Colon (tissue), 2 donors: Measurements from ENCODE around the gene CLSTN2.

Source experiments
- FAIRE-seq: peaks from 2 replicates; lab custom pipeline; 2012; peaks lifted over from hg19 to GRCh38; lab: Jason Lieb, UNC
- donor health status: control.
- donor health status: control.

Gene CLSTN2

GRCh38 chr3:140505876-140506275 lies 570.9 kb downstream of the CLSTN2 start:
- FAIRE-seq: no peak

DNA sequence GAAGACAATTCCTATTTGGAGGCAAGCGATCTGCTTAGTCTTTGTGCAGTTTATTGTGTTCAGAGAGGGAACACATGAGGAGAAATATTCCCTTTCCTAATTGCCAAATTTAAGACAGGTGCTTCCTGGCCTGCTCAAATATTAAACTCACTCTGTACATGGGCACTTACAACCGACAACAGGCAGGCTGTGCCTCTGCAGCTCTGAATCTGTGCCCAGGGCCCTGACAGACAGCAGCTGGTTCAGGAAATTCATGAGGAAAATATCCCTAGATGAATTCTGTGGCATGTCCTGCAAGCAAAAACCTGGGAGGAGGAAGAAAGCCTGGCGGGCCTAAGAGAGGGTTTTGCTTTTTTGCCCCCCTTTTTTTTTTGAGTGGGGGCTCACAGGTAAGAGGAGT lies 573.6 kb downstream of the CLSTN2 start:
- FAIRE-seq: no peak

DNA sequence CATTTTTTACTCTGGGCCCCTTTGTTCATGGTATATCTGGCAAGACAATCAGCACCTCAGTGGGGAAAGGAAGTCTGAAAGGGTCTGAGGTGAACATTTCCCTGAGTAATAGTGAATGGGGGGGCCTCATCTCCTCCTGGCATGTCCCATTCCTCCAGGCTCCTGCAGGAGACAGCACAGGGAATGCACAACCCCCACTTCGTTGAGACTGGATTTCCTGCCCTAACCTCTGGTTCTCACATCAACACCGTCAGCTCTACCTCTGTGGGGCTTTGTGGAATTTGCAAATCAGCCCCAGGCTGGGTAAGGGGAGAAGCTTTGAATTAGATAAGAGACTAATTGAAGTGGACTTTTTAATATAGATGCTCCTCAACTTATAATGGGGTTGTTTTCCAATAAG lies 574.5 kb downstream of the CLSTN2 start:
- no peak for FAIRE-seq

DNA sequence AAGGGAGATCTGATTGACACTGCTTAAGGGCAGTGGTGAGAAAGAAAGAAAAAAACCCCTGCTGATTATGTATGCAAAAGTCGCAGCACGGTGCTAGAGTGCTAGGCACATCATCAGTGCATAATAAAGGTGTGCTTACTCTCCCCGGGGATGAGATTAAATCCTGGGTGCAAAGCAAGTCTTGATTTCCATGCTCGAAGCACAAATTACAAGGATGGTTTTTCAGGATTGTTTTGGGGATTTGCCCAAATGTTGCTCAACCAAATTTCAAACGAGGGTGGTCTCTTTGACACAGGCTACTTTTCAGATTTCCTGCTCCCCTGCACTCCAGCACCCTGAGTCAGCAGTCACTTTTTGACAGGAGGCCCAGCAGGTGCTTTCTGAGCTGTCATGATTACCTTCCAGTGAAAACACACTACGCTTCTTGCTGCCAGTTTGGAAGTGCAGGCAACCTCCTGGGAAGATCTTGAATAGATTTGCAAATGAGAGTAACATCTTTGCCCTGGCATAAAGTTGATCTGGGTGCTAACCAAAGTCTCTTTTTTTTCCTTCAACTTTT lies 575.4 kb downstream of the CLSTN2 start:
- no peak for FAIRE-seq

DNA sequence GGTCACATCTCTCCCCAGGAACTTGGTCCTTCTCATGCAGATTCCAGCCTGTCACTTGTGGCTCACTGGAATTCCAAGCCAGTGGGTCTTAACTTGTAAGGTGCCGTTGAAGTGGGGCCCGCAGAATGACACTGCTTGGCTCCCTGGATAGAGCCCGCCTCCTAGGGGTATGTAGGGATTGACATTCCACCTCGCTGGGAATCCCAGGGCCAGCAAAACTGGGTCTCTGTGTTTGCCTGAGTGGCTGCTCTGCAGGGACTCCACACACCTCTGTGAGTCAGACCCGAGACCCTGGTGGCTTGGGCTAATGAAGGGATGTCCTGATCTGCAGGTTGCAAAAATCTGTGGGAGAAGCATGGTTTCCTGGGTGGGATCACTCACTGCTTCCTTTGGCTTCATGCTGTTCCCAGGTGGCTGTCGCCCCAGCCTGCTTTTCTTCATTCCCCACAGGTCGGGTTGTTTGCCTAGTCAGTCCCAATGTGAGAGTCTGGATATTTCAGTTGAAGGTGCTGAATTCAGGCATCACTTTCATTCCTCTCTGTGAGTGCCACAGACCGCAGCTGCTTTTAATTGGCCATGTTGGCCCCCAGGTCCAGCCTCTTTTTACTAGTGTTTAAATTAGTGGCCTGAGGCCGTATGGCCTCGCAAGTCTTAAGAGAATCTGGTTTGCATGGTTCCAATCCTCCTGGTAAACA lies 586.9 kb downstream of the CLSTN2 start:
- FAIRE-seq: no peak

GRCh38 chr3:140522653-140523380 lies 587.8 kb downstream of the CLSTN2 start:
- FAIRE-seq: no peak

- no peak for FAIRE-seq
These were observed 588.6 kb downstream of the CLSTN2 start for GRCh38 chr3:140523600-140523999.

DNA sequence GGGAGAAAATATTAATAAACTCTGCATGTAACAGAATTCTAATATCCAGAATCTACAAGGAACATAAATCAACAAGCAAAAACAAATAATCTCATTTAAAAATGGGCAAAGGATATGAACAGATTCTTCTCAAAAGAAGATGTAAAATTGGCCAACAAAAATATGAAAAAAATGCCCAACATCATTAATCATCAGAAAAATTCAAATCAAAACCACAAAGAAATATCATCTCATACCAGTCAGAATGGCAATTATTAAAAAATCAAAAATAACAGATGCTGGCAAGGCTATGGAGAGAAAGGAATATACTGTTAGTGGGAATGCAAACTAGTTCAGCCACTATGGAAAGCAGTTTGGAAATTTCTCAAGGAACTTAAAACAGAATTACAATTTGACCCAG lies 592.2 kb downstream of the CLSTN2 start:
- no peak for FAIRE-seq

- no peak for FAIRE-seq
These were observed 594.1 kb downstream of the CLSTN2 start for GRCh38 chr3:140529096-140529495.

DNA sequence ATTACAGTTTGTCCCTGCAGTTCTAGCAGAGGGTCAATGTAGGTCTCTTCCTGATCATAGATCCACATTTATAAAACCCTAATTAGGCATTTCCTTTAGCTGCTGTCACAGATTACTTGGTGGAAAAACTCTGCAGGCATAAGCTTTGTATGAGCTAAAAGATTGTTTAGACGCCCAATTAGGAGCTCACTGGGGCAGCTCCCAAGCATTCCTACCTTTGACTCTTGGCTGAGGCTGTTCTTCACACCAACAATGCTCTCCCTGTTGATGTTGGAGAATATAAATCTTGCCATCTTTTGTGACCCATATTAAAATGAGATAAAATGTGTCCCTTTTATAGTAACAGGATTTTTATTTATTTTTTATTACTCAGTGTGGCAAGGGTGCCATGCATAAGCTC lies 594.6 kb downstream of the CLSTN2 start:
- FAIRE-seq: no peak

DNA sequence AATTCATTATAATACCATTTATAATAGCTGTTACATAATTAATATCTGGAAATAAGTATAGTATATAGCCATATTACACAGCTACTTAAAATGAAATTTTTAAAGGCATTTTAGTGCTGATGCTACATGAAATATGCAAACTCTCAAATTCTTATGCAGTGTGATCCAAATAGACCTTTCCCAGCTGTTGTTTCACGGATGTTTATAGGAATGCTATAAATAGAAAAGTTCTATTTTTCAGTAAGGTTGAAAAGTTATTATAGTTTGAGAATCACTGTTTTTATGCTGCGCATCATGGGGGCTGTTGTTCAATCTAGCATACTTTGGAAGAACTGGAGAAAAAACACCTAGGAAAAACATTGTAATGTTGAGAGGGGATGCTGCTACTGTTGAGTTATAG lies 595.1 kb downstream of the CLSTN2 start:
- FAIRE-seq: no peak

DNA sequence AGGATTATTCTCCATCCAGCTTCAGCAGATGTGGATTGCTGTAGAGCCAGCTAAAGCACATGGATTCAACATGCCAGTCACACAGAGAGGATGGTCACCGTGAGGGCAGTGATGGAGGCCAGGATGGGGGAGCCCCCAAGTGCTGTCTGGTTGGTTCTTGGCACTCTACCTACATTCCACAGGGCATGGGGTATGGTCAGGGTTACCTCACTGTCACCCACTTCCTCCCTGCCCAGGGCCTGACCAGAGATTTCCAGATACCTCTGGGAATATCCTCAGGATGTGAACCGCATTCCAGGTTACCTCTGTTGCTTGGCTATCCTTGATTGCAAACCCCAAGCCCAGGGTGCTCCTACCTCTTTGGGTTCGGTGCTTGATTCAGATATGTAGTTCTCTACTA lies 595.6 kb downstream of the CLSTN2 start:
- FAIRE-seq: no peak

- no peak for FAIRE-seq
These were observed 597.9 kb downstream of the CLSTN2 start for GRCh38 chr3:140532793-140533330.

DNA sequence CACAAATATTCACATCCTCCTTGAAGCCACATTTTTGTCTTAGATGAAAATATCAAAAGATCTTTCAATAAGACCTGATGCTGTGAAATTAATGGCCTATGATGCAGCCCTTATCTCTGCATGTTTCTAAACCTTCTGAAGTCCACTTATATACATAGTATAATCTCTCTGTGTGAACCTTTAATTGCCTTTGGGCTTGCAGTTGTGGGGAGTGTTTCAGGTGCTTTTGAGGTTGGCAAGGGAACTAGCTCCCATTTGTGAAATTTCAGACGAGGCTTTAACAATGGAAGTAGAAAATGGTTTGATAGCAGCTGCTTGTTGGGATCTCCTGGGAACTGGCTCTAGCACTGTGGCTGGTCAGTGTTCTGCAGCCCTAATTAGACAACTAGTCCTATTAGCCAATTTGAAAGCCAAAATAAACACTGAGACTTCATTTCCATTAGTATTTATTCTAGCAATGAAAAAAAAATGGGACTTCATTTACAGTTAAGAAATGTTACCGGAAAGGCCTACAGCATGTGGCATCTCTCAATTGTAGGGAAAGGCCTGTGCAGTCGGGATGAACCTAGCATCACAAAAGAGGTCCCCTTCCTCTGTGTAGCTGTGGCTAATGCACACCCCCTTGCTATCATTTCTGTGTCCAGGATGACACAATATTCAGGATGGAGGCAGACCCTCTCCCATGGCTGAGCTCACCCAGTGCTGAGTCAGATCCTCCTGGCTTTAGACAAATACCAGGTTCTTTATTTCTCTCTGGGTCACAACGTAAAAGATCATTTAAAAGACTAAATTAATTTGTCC lies 602.1 kb downstream of the CLSTN2 start:
- FAIRE-seq: no peak

DNA sequence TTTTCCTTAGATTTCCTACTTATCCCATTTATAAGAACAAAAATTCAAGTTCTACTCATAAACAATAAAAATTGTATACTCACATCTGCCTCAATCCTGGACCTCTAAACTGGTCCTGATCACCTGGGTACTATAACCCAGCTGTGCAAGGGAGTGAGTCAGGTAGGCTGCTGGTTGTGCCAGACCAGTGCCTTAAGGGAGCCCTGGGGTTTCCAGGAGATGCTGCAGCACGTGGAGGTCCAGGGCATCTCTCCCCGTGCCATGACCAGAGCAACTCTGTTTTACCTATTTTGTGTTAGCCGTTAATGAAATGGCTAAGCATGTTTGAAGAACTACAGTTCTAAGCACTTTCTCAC lies 602.7 kb downstream of the CLSTN2 start:
- FAIRE-seq: no peak

GRCh38 chr3:140540262-140540661 lies 605.3 kb downstream of the CLSTN2 start:
- no peak for FAIRE-seq

- no peak for FAIRE-seq
These were observed 607.1 kb downstream of the CLSTN2 start for GRCh38 chr3:140541975-140542653.

GRCh38 chr3:140545197-140545596 lies 610.2 kb downstream of the CLSTN2 start:
- FAIRE-seq: no peak

GRCh38 chr3:140545756-140546155 lies 610.8 kb downstream of the CLSTN2 start:
- no peak for FAIRE-seq

GRCh38 chr3:140546649-140547048 lies 611.7 kb downstream of the CLSTN2 start:
- FAIRE-seq: no peak

- no peak for FAIRE-seq
These were observed 617.4 kb downstream of the CLSTN2 start for GRCh38 chr3:140552403-140552802.

DNA sequence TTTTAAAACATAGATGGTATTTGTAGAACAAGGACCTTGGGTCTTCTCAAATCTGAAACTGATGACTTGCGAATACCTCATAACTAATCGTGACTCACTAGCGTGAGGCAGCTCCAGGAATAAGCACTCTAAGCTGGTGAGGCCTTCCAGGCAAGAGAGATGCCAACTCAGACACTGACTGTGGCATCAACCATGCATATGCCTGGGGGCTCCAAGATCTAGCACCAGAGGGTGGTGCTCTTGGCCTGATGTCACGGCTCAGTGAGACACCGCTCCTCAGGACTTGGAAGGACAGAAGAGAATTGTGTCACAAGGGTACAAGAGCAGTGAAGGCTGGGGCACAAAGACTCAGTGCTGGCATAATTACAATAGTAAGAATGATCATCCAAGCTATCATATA lies 617.9 kb downstream of the CLSTN2 start:
- no peak for FAIRE-seq
